Measurements from ENCODE around the gene TBC1D14.

The TBC1D14 gene

DNA sequence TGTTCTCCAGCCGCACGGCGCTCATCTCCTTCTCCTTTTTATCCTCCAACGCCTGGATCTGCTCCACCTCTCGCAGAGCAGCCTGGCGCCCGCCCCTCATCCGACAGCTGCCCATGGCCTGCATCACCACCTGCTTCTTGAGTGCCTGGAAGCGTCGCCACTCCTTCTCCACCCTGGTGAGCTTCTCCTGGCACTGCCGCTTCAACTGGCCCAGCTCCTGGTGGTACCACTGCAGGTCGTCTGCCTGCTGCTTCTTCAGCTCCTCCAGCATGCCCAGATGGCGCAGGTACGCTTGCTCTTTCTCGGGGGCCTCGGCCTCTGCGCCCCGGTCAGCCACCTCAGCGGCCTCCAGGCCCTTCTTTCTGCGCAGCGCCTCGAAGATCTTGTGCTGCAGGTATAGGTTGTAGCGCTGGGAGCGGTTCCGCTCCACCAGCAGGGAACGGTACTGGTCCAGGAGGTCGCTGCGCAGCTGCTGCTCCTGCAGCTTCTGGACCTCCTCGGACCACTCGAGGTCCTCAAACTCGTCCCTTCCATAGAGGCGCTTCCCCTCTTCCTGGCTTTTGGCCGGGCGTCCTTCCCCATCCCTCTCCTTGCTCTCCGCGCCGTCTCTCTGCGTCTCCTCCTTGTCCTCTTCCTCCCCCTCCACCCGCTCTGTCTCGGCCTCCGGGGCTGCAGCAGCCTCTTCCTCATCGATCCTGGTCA is 132.3 kb downstream of the TBC1D14 start:
- peak; percentile 55 for FAIRE-seq

DNA sequence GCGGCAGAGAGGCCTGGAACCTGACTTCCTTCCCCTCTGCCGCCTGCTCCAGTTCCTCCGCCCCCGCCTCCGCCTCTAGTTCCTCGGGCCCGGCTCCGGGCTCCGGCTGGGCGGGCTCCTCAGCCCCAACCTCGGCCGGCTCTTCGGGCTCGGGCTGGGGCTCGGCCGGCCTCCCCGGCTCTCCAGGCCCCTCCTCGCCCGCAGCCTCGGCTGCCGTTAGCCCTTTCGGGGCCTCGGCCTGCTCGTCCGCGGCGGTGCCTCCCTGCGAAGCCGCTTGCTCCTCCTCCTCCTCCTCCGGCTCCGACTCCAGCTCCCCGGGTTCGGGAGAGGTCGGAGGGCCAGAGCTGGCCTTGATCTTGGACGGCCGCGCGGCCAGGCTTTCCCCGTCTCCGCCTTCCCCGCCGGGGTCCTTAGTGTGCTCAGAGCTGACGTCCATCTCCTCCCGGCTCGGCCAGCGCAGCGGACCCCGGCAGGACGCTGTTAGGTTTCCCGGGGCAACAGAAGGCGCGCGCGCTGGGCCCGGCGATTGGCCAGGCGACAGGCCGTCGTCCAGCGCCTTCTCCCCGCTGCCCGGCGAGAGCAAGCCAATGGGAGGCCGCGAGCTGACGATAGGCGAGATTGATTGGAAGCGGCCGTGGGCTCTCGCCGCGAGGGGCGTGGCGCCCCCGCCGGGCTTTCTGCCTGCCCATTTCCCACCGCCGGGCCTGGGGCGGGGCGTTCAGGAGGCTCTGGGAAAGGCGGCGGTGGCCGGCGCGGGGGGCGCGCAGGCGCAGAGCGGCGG is 133.1 kb downstream of the TBC1D14 start:
- DNase-seq (ENCODE audit: insufficient read length, low spot score) (peak; percentile 99), FAIRE-seq (peak; percentile 99)
- TF ChIP-seq TAF1 (IDR thresholded peaks at IDR 0.05; ENCODE audit: low read depth, low read length) (no peak), POU2F2 (IDR thresholded peaks at IDR 0.05; ENCODE audit: low read depth, low read length) (no peak), POLR2A (IDR thresholded peaks at IDR 0.05; ENCODE audit: low read depth, low read length) (no peak), SPI1 (IDR thresholded peaks at IDR 0.05; ENCODE audit: low read depth, low read length) (no peak), PAX5 (IDR thresholded peaks at IDR 0.05; ENCODE audit: insufficient read depth, low read length, severe bottlenecking) (no peak), POLR2AphosphoS5 (IDR thresholded peaks at IDR 0.05; ENCODE audit: low read depth, low read length) (no peak)

More for the DNA sequence above, 132.3 kb downstream of the TBC1D14 start:
- no peak for DNase-seq (ENCODE audit: insufficient read length, low spot score)
- TF ChIP-seq POU2F2 (IDR thresholded peaks at IDR 0.05; ENCODE audit: low read depth, low read length), result no peak
- TF ChIP-seq TAF1 (IDR thresholded peaks at IDR 0.05; ENCODE audit: low read depth, low read length), result no peak
- no peak for TF ChIP-seq POLR2AphosphoS5 (IDR thresholded peaks at IDR 0.05; ENCODE audit: low read depth, low read length)
- no peak for TF ChIP-seq POLR2A (IDR thresholded peaks at IDR 0.05; ENCODE audit: low read depth, low read length)
- no peak for TF ChIP-seq PAX5 (IDR thresholded peaks at IDR 0.05; ENCODE audit: insufficient read depth, low read length, severe bottlenecking)
- TF ChIP-seq SPI1 (IDR thresholded peaks at IDR 0.05; ENCODE audit: low read depth, low read length), result no peak

DNA sequence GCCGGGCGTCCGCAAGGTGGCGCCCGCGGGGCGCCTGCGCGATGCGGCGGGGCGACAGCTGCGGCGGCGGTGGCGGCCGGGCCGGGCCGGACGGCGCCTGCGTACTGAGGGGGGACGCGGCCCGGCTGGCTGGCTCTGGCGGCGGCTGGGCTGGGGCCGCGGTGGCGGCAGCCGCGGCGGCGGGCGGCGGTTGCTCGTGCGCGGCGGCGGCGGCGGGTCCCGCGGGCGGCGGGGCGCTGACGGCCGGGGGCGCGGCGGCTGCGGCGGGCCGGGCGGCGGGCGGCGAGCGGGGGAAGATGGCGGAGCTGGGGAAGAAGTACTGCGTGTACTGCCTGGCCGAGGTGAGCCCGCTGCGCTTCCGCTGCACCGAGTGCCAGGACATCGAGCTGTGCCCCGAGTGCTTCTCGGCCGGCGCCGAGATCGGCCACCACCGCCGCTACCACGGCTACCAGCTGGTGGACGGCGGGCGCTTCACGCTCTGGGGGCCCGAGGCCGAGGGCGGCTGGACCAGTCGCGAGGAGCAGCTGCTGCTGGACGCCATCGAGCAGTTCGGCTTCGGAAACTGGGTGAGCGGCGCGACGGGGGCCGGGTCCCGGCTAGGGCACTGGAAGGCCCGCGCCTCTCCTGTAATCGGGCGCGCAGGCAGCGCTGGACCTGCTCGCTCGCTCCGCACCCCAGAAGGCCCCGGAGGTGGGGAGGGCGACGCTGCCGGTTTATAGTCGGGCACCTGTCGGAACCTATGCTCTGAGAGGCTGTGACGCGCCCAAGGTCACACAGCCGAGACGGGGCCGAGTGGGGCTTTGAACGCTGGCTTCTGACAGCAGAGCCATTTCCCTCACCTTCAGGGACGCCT is 133.9 kb downstream of the TBC1D14 start, which contains the start of gene TADA2B:
Gene TADA2B, plus strand, starts transcription at position 89 of the 853 bp plus-strand sequence. Its CDS starts 208 bp downstream, at position 297.
- FAIRE-seq, result peak; percentile 78
- TF ChIP-seq POLR2A (IDR thresholded peaks at IDR 0.05; ENCODE audit: low read depth, low read length), result no peak
- TF ChIP-seq TAF1 (IDR thresholded peaks at IDR 0.05; ENCODE audit: low read depth, low read length), result peak; percentile 58
- TF ChIP-seq POLR2AphosphoS5 (IDR thresholded peaks at IDR 0.05; ENCODE audit: low read depth, low read length), result no peak
- 0 out of 2 replicates have a peak, but pooled peaks have one; percentile 7 for TF ChIP-seq SPI1 (IDR thresholded peaks at IDR 0.05; ENCODE audit: low read depth, low read length)
- no peak for TF ChIP-seq PAX5 (IDR thresholded peaks at IDR 0.05; ENCODE audit: insufficient read depth, low read length, severe bottlenecking)
- peak; percentile 69 for DNase-seq (ENCODE audit: insufficient read length, low spot score)

GRCh38 chr4:7044137-7044930 is 134.7 kb downstream of the TBC1D14 start:
- TF ChIP-seq TAF1 (IDR thresholded peaks at IDR 0.05; ENCODE audit: low read depth, low read length) (no peak), PAX5 (IDR thresholded peaks at IDR 0.05; ENCODE audit: insufficient read depth, low read length, severe bottlenecking) (no peak)
- peak; percentile 31 for FAIRE-seq
- DNase-seq (ENCODE audit: insufficient read length, low spot score), result no peak

- FAIRE-seq (no peak), DNase-seq (ENCODE audit: insufficient read length, low spot score) (no peak)
- TF ChIP-seq POLR2AphosphoS5 (IDR thresholded peaks at IDR 0.05; ENCODE audit: low read depth, low read length) (no peak), SPI1 (IDR thresholded peaks at IDR 0.05; ENCODE audit: low read depth, low read length) (no peak), POU2F2 (IDR thresholded peaks at IDR 0.05; ENCODE audit: low read depth, low read length) (no peak), POLR2A (IDR thresholded peaks at IDR 0.05; ENCODE audit: low read depth, low read length) (no peak), TAF1 (IDR thresholded peaks at IDR 0.05; ENCODE audit: low read depth, low read length) (no peak), PAX5 (IDR thresholded peaks at IDR 0.05; ENCODE audit: insufficient read depth, low read length, severe bottlenecking) (no peak)
Measured at GRCh38 chr4:7045553-7045952, 135.9 kb downstream of the TBC1D14 start.

- peak; percentile 88 for FAIRE-seq
- DNase-seq (ENCODE audit: insufficient read length, low spot score), result peak; percentile 55
- peak; percentile 88 for TF ChIP-seq PAX5 (IDR thresholded peaks at IDR 0.05; ENCODE audit: insufficient read depth, low read length, severe bottlenecking)
- no peak for TF ChIP-seq POLR2A (IDR thresholded peaks at IDR 0.05; ENCODE audit: low read depth, low read length)
- TF ChIP-seq POU2F2 (IDR thresholded peaks at IDR 0.05; ENCODE audit: low read depth, low read length), result no peak
- TF ChIP-seq POLR2AphosphoS5 (IDR thresholded peaks at IDR 0.05; ENCODE audit: low read depth, low read length), result no peak
- TF ChIP-seq SPI1 (IDR thresholded peaks at IDR 0.05; ENCODE audit: low read depth, low read length), result no peak
- TF ChIP-seq TAF1 (IDR thresholded peaks at IDR 0.05; ENCODE audit: low read depth, low read length), result no peak
Measured at GRCh38 chr4:7045961-7046921, 136.6 kb downstream of the TBC1D14 start.

GRCh38 chr4:7046971-7047370 is 137.3 kb downstream of the TBC1D14 start:
- TF ChIP-seq POLR2AphosphoS5 (IDR thresholded peaks at IDR 0.05; ENCODE audit: low read depth, low read length), result no peak
- no peak for TF ChIP-seq SPI1 (IDR thresholded peaks at IDR 0.05; ENCODE audit: low read depth, low read length)
- TF ChIP-seq POLR2A (IDR thresholded peaks at IDR 0.05; ENCODE audit: low read depth, low read length), result no peak
- no peak for TF ChIP-seq POU2F2 (IDR thresholded peaks at IDR 0.05; ENCODE audit: low read depth, low read length)
- TF ChIP-seq PAX5 (IDR thresholded peaks at IDR 0.05; ENCODE audit: insufficient read depth, low read length, severe bottlenecking), result no peak
- no peak for TF ChIP-seq TAF1 (IDR thresholded peaks at IDR 0.05; ENCODE audit: low read depth, low read length)
- FAIRE-seq (no peak), DNase-seq (ENCODE audit: insufficient read length, low spot score) (no peak)

Measured in GM12891 (cell line).